Cardiac septum (tissue), 1 donor: ENCODE data around the gene RACGAP1. TPM values are rescaled to one million over a fixed set of nuclear protein-coding genes. Genes with fewer than 3 reads are reported as not detected.
"Not testable (repeated sequence)": the region's sequence is repeated elsewhere in the genome, so short reads cannot be mapped to it uniquely, and the experiment has no call there.

Experiments
- DNase-seq: peaks from one replicate; pipeline ENCODE4 v3.0.0-alpha.2; 2020; ENCODE audit warnings: low spot score
- intact Hi-C: fragments of 100-400 bp; cut with DNase I; formaldehyde crosslinking; loops from one replicate; pipeline ENCODE4 v1.14.0; 2022
- total RNA-seq: library from RNA; stranded (reverse); fragmentation: NEBNext Ultra II Directional; extraction: Animal tissue kit (Norgen Biotek cat#: 25700); gene quantifications from one replicate; pipeline ENCODE4 v1.2.1, GENCODE V29; 2021
- donor health status: DM: no; HTN: no; CAD: no.

The RACGAP1 gene
- total RNA-seq, 1 donor from 2014 or later: 2.6 TPM

DNA sequence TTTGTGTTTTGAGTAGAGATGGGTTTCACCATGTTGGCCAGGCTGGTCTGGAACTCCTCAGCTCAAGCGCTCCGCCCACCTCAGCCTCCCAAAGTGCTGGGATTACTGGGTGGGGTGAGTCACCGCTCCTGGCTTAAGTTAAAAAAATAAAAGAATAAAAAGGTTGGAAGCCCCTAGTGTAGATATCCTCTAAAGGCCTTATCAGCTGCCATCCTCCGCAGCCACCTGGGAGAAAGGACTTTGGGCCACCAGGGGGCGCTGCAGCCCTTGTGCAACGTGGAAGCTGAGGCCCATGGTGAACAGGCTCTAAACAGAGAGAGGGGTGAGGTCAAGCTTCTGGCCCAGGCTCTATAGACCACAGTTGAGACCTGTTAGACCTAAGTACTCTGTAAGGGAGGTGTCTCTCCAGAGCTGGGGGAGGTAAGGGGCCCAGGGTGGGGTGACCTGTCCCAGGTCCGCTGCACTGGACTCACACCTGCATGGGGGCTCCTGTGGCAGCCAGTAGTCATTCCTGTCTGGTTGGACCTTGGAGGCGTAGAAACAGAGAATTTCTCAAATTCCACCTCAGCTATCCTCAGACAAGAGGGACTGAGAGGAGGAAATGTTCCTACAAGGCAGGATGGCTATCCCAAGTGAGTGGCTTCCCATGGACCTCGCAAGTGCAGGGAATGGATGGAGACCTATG lies 14.0 kb upstream of the RACGAP1 start:
- peak; percentile 89 for DNase-seq
- intact Hi-C loops: loop anchor here (1.0 kb wide), 1 partner anchor 17 kb away; no protein-coding TSS in a partner anchor

DNA sequence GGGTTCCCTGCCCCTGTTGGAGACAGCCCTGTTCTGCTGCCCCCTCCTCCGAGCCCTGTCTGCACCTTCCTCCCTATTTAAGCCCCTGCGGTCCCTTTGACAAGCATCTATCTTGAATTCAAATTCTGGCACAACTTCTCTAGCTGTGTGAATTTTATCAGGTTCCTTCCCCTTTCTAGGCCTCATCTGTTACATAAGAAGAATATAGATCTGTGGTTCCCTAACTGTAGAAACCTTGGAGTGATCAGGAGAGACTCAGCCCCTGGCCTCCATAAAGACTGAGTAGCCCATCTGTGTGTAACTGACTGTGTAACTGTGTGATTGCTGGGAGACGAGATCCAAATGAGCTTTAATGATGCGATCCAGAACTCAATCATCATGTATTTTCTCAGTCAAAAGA lies 13.0 kb upstream of the RACGAP1 start:
- no peak for DNase-seq
- intact Hi-C loops: no loop called here

DNA sequence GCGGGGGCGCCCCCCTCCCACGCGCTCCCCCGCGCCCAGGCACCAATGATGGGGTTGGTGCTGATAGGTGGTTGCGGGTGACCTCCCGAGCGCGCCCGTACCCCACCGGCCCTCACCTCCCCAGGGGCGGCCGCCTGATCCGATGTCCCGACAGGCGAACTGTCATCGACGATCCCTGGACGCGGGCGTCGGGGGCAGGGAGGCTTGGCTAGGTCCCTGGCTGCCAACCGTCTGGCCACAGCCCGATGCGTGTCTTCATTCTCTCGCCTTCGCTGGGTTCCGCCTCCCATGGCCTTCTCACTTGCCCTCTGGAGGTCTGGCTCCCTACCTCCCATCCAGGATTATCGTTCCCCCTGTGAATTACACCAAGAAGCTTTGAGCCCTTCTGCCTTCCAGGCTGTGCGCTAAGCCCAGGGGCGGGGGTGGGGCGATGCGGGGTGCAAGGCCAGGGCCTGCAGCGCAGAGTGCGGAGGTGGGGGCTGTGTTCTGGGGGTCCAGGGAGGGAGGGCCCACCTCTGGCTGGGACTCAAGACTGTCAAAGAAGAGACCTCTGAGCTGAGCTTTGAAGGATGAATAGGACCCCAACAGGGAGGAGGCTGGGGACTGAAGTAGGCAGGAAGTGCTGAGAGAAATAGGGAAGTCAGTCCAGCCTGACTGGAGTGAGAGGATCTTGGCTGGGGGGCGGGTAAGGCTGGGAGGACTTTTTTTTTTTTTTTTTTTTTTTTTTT lies 7.7 kb upstream of the RACGAP1 start:
- intact Hi-C loops: no loop called here
- DNase-seq: no peak

DNA sequence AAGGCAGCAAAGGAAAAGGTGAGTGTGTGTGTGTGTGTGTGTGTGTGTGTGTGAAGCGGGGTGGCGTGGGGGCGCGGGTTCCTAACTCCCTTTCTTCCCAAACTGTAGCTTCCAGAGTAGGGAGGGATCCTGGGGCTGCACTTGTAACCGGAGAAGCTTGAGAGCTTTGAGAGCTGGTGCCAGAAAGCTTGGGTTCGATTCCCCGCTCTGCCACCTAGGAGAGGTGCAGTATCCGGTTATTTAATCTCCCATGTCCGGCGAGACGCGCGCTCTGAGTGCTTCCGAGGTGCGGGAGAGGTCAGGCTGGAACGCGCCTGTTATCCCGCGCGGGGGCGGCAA lies 7.2 kb upstream of the RACGAP1 start:
- no peak for DNase-seq
- intact Hi-C loops: no loop called here

DNA sequence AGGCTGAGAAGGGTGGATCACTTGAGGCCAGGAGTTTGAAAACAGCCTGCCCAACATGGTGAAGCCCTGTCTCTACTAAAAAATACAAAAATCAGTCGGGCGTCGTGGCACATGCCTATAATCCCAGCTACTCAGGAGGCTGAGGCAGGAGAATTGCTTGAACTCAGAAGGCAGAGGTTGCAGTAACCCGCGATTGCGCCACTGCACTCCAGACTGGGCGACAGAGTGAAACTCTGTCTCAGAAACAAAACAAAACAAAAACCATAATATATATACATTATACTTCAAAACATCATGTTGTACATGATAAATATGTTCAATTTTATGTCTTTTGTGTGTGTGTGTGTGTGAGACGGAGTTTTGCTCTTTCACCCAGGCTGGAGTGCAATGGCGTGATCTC lies 5.2 kb upstream of the RACGAP1 start:
- DNase-seq, intact Hi-C loops: not testable (repeated sequence)

DNA sequence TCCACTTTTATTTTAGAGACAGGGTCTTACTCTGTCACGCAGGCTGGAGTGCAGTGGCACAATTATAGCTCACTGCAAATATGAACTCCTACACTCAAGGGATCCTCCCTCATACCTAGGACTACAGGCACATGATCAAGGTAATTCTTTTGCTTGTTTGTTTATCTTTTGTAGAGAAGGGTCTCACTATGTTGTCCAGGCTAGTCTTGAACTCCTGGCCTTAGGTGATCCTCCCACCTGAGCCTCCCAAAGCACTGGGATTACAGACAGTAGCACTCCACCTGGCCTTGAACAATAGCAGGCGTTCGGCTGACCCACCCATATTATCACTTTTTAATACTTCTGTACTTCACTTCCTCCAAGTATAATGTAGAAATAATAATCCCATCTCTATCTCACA lies 1.4 kb upstream of the RACGAP1 start:
- no peak for DNase-seq
- intact Hi-C loops: no loop called here

DNA sequence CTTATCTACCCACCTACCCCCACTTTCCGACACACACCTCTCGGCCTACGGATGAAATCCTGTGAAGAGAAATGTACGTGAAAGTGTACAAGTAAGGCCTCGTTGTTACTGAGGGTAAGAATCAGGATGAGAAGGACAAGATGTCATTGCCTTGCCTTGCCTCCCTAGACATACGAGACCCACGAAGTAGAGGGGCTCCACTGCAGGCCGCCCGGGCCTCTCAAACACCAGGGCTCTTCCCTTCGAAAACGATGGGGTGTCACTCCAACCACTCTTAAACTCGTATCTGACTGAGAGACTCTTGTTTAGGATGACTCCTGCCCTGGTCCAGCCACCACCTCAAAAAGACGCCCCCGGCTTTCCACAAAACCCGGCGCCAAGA lies 498 bp downstream of the RACGAP1 start:
- no peak for DNase-seq
- intact Hi-C loops: no loop called here

DNA sequence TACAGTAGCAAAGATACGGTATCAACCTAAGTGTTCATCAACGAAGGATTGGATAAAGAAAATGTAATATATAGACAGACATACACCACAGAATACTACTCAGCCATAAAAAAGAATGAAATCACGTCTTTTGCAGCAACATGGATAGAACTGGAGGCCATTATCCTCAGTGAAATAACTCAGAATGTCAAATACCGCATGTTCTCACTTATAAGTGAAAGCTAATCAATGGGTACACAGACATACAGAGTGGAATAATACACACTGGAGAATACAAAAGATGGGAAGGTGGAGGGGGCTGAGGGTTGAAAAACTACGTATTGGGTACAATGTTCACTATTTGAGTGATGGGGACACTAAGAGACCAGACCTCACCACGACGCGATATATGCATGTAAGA lies 1.1 kb downstream of the RACGAP1 start:
- intact Hi-C loops: no loop called here
- no peak for DNase-seq

DNA sequence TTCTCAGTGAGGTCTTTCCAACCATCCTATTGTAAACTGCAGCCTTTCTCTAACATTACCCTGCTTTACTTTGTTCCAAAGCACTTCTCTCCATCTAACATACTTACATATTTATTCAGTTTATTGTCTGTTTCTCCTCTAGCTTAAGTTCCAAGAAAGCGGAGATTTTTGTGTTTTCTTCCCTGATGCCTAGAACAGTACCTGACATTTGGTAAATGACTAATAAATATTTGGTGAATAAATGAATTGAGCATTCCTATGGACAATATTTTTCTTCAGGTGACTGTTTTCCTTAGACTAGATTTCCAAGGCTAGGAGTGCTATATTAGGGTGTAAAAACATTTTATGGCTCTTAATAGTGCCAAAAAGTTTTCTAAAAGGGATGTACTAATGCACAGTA lies 2.4 kb downstream of the RACGAP1 start:
- intact Hi-C loops: no loop called here
- no peak for DNase-seq

DNA sequence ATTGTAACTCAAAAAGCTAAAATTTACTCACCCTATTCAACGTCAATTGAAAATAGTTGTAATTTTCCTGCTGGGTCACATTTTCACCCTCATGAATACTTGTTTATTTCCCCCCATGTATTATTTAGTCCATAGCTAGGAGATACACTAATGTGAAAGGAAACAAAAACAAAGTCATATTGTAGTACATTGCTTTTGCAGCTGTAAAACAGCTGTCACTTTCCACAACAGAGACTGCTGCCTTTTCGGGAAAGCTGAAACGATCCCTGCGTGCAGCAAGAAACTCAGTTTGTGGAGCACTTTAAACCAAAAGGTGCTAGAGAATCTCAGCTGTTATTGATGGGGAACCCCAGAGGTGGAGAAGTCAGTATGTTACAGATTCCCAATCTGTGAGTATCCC lies 4.3 kb downstream of the RACGAP1 start:
- no peak for DNase-seq
- intact Hi-C loops: no loop called here

DNA sequence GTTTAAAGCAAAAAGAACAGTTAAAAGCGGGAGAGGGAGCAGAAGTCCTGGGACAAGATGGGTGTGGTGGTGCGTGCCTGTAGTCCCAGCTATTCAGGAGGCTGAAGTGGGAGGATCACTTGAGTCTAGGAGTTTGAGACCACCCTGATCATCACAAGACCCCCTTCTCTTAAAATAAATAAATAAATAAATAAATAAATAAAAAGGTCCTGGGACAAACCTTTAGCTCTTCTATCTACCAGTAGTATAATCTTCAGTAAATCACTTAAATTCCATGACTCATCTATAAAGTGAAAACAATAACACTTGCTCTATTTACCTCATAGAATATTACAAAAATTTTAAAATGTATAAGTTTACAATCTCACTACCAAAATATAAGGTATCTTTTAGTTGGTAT lies 5.8 kb downstream of the RACGAP1 start:
- intact Hi-C loops: no loop called here
- no peak for DNase-seq

DNA sequence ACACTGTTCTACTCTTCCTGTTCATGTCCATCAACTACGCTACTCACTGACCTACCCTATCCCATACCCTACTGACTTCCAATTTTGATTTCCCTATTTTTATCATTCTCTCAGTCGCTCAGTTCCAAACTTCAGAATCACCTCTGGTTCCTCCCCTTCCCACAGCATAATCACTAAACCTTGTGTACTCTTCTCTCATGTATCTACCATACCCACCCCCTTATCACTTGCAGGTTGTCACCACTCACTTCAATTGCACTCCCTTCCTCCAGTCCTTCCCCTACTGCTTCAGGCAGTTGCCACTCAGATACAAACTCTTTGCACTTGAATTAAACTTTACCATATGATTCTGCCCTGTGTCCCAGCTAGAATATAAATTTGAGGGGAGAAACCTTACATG lies 6.3 kb downstream of the RACGAP1 start:
- intact Hi-C loops: no loop called here
- no peak for DNase-seq

DNA sequence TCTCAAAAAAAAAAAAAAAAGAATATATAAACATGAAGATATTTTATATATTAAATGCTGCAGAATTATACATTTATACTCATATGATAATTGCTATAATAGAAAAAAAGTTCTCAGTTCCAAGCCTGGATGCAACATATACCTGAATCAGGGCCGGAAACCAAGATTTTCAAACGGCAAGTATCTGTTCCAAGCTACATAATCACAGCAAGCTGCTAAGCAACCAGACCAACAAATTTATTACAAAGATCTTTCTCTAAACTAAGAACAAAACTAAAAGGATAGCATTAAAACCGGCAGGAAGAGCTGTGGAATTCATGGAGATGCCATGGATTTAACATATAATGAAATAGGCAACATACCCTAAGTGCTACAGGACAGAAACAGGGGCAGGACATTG lies 7.1 kb downstream of the RACGAP1 start:
- no peak for DNase-seq
- intact Hi-C loops: no loop called here

DNA sequence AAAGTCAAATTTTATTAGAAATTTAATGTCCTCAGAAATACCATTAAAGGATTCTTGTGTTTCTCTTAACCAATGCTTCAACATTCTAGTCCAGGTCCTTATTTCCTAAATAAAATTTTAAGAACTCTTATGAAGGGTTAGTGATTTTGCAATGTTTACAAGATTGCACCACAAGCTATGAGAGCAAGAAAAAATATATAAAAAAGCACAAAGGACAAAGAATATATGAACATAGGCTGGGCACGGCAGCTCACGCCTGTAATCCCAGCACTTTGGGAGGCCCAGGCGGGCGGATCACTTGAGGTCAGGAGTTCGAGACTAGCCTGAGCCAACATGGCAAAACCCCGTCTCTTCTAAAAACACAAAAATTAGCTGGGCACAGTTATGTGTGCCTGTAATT lies 7.7 kb downstream of the RACGAP1 start:
- intact Hi-C loops: no loop called here
- DNase-seq: no peak

DNA sequence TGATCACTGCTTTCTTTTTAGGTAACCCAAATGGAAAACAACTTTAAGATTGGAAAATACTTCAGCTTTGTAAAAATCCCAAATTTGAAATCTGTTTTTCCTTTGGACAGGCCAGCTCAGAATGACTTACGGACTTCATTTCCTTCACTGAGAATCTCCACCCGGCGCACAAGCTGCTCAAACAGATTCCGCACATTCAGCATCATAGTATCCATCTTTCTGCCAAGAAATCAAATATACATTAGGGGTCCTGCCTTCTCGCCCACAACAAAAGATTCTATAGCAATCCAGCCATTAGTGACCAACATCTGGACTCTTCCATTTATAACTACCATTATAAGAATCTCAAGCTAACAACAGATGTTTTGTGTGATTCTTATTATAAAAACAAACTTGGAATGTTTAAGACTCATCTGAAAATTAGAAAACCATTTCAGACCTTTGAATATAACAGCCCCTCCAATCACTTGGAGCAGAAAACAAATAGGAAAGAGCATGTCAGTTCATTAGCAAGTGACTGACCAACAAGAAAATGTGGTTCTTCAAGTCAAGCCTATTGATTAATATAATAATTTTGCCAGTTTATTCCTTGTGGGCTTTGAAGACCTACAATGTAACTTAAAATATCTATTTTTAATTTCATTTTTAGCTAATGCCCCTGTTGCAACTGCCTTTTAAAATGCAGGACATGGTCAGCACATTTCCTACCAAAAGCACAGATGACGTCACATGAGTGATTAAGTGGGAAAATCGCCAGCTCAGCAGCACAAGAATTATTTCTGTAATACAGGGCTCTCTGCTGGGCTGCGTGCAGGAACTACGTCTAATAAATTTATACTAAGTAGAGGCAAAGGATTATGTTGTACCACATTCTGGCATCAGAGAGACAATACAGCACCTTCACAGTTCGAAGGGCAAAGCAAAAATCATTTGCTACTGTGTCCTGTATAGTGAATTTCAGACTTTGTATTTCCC lies 8.5 kb downstream of the RACGAP1 start:
- intact Hi-C loops: no loop called here
- no peak for DNase-seq

DNA sequence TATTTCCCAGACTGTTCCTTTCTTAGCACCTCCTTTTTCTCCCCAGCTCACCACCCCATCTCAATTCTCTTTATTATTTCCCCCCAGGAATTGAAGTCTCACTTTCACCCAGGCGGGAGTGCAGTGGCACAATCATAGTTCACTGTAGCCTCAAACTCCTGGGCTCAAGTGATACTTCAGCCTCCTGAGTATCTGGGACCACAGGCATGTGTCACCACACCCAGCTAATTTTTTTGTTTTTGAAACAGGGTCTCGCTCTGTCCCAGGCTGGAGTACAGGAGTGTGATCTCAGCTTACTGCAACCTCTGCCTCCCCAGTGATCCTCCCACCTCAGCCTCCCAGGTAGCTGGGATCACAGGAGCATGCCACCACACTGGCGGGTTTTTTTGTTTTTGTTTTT lies 11.0 kb downstream of the RACGAP1 start:
- intact Hi-C loops: no loop called here

DNA sequence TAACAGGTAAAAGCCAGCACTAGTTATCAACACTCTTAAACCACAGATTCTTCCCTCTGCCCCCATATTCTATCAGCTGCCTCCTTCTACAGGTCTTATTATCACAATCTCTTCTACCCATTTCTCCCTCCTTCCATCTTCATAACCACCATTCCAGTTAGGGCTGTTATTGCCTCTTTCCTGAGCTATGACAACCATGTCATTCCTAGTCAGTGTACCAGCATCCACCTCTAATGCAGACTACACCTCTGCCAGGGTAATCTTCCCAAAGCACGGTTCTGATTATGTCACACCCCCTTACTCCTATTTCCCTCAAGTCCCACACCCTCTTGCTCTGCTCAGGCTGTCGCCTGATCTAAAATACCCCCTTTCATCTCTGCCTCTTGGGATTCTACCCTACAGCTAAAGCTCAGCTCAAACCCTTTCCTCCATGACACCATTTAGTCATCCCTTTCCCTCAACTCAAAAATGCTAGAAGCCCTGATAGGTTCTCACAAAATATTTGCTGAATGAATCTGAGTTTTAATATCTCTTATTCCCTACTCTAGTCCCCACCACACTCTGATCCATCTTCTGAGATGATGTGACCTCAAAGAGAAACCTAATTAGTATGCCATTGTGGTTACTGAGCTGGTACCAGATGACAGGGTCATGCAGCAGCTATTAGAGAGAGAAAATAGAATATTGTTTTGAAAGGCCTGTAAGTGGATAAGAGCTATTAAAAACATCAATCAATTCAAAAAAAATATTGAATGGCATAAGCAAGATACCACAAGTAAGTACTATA lies 11.7 kb downstream of the RACGAP1 start:
- intact Hi-C loops: no loop called here
- no peak for DNase-seq

More for the DNA sequence above, 11.0 kb downstream of the RACGAP1 start:
- DNase-seq: no peak

DNA sequence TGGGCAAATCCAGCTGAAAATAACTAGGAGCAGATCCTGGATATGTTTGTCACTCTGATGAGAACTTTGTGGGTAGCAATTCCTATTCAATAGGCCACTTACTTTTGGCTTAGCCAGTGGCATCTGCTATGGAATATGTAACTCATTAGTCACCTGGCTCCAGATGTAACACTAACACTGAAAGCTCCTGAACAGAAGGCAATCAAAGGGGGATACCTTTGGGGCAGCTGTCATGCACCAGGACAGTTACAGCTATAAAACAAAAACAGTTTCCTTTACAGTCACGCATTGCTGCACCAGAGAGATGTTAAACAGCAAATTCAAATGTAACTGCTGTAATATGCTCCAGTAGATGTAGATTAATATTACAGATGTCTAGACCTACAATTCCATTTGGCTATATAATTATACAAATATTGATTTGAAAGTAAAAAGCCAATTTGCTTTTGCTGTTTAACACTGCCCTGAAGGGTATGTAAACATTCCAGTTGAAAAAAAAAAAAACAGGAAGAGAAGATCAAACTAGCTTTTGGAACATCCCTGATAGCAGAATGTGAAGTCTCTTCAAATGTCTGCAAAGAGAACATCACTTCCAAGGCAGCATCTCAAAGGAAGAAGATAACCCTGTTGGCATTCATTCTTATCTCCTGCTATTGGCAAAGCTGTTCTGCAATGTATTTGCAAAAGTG lies 18.4 kb downstream of the RACGAP1 start:
- intact Hi-C loops: no loop called here

DNA sequence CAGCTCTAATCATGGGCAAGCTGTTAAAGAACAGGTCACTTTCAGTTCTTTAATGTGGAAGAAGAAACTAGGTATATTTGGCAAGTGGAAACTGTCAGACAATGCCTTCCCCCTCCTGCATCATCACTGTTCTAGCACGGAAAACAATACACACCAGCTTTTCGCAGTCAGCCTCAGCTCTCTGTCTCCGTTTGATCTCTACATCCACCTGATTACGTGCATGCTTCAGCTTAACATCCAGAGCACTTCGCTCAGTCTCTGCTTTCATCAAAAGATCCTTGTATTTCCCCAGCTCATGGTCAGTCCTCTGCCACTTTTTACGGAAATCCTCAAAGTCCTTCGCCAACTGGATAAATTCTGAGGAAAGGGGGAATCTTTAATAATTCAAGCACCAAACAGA lies 19.0 kb downstream of the RACGAP1 start:
- intact Hi-C loops: no loop called here

More for the DNA sequence above, 18.4 kb downstream of the RACGAP1 start:
- no peak for DNase-seq

More for the DNA sequence above, 19.0 kb downstream of the RACGAP1 start:
- no peak for DNase-seq
